H9 (cell line): Measurements from ENCODE around the gene FAM221B. TPM values are rescaled to one million over a fixed set of nuclear protein-coding genes. Genes with fewer than 3 reads are reported as not detected.
A peak's percentile ranks its signal among the peaks of the same experiment; 100 is the strongest.

Experiments used
- DNase-seq: peaks from one replicate; pipeline ENCODE4 v3.0.0-alpha.2; 2017
- H2AFZ ChIP-seq: one replicate; pipeline ENCODE4 v1.6.1; 2013; ENCODE audit warnings: mild to moderate bottlenecking, low read length, control low read depth, moderate library complexity
- H2AK5ac ChIP-seq: 2 replicates; pipeline ENCODE4 v1.6.1; 2013; ENCODE audit warnings: low read length, control low read depth, mixed read lengths; ENCODE audit not compliant: insufficient read length
- H2BK120ac ChIP-seq: one replicate; pipeline ENCODE4 v1.6.1; 2013; ENCODE audit warnings: low read depth, mild to moderate bottlenecking, low read length, control low read depth, inconsistent platforms; ENCODE audit not compliant: poor library complexity, severe bottlenecking
- H2BK12ac ChIP-seq: 2 replicates; pipeline ENCODE4 v1.6.1; 2013; ENCODE audit warnings: low read length, control low read depth, mixed read lengths, low read depth; ENCODE audit not compliant: insufficient read length
- H2BK15ac ChIP-seq: 2 replicates; pipeline ENCODE4 v1.6.1; 2013; ENCODE audit warnings: low read depth, low read length, control low read depth
- H2BK20ac ChIP-seq: one replicate; pipeline ENCODE4 v1.6.1; 2013; ENCODE audit warnings: low read depth, mild to moderate bottlenecking, low read length, control low read depth, inconsistent platforms; ENCODE audit not compliant: poor library complexity, severe bottlenecking
- H2BK5ac ChIP-seq: 2 replicates; pipeline ENCODE4 v1.6.1; 2013; ENCODE audit warnings: low read length, control low read depth, mixed read lengths; ENCODE audit not compliant: insufficient read length
- H3K14ac ChIP-seq: 2 replicates; pipeline ENCODE4 v1.6.1; 2013; ENCODE audit warnings: low read length, control low read depth; ENCODE audit not compliant: insufficient read depth
- H3K18ac ChIP-seq: 2 replicates; pipeline ENCODE4 v1.6.1; 2013; ENCODE audit warnings: low read depth, mild to moderate bottlenecking, mixed read lengths, low read length, control low read depth; ENCODE audit not compliant: insufficient read length
- H3K23ac ChIP-seq: 2 replicates; pipeline ENCODE4 v1.6.1; 2013; ENCODE audit warnings: low read length, control low read depth, mixed read lengths, low read depth; ENCODE audit not compliant: insufficient read length
- H3K23me2 ChIP-seq: 2 replicates; pipeline ENCODE4 v1.6.1; 2013; ENCODE audit warnings: low read depth, mild to moderate bottlenecking, mixed read lengths, low read length, control low read depth; ENCODE audit not compliant: insufficient read length, poor library complexity, severe bottlenecking
- H3K27ac ChIP-seq: 2 replicates; pipeline ENCODE4 v1.5.1; 2013; ENCODE audit warnings: low read length, control low read depth, mixed read lengths, low read depth; ENCODE audit not compliant: insufficient read length
- H3K27me3 ChIP-seq: 2 replicates; pipeline ENCODE4 v1.6.1; 2013; ENCODE audit warnings: low read length, control low read depth, inconsistent platforms; ENCODE audit not compliant: insufficient read depth
- H3K4ac ChIP-seq: 2 replicates; pipeline ENCODE4 v1.6.1; 2013; ENCODE audit warnings: low read depth, mild to moderate bottlenecking, control low read depth, inconsistent platforms, low read length, moderate library complexity
- H3K4me1 ChIP-seq: 2 replicates; pipeline ENCODE4 v1.6.1; 2013; ENCODE audit warnings: low read length, control low read depth, inconsistent platforms; ENCODE audit not compliant: insufficient read depth
- H3K4me2 ChIP-seq: 2 replicates; pipeline ENCODE4 v1.6.1; 2013; ENCODE audit warnings: low read length, control low read depth, mixed read lengths; ENCODE audit not compliant: insufficient read length, insufficient read depth
- H3K56ac ChIP-seq: 2 replicates; pipeline ENCODE4 v1.6.1; 2013; ENCODE audit warnings: low read depth, mild to moderate bottlenecking, mixed read lengths, low read length, control low read depth; ENCODE audit not compliant: insufficient read length
- H3K79me1 ChIP-seq: 2 replicates; pipeline ENCODE4 v1.6.1; 2013; ENCODE audit warnings: low read depth, mild to moderate bottlenecking, moderate library complexity, low read length, control low read depth, inconsistent platforms; ENCODE audit not compliant: insufficient read depth, poor library complexity, severe bottlenecking
- H3K79me2 ChIP-seq: 2 replicates; pipeline ENCODE4 v1.6.1; 2013; ENCODE audit warnings: low read length, control low read depth, inconsistent platforms; ENCODE audit not compliant: insufficient read depth
- H3K9ac ChIP-seq: 2 replicates; pipeline ENCODE4 v1.6.1; 2013; ENCODE audit warnings: low read length, control low read depth, mixed read lengths; ENCODE audit not compliant: insufficient read length; ENCODE audit errors: extremely low read depth
- H3K9me3 ChIP-seq: one replicate; pipeline ENCODE4 v1.6.1; 2013; ENCODE audit warnings: low read depth, low read length, inconsistent platforms; ENCODE audit not compliant: control insufficient read depth
- H3T11ph ChIP-seq: one replicate; pipeline ENCODE4 v1.6.1; 2013; ENCODE audit warnings: mild to moderate bottlenecking, low read length, control low read depth, inconsistent platforms
- H4K20me1 ChIP-seq: one replicate; pipeline ENCODE4 v1.6.1; 2013; ENCODE audit not compliant: control insufficient read depth, insufficient read length, insufficient read depth
- H4K5ac ChIP-seq: 2 replicates; pipeline ENCODE4 v1.6.1; 2013; ENCODE audit warnings: low read depth, mild to moderate bottlenecking, mixed read lengths, low read length, control low read depth; ENCODE audit not compliant: insufficient read length
- H4K8ac ChIP-seq: replicated peaks from 2 replicates; pipeline ENCODE4 v1.6.1; 2013; ENCODE audit warnings: low read length, control low read depth, mixed read lengths, low read depth; ENCODE audit not compliant: insufficient read length
- H4K91ac ChIP-seq: 2 replicates; pipeline ENCODE4 v1.6.1; 2013; ENCODE audit warnings: low read depth, mild to moderate bottlenecking, moderate library complexity, mixed read lengths, low read length, control low read depth; ENCODE audit not compliant: insufficient read length
- H3K27ac Mint-ChIP-seq, 3 experiments: 2 replicates in 2 of 3; 3 replicates in 1 of 3; pipeline ENCODE4 v1.8.0; 2020 to 2021; ENCODE audit warnings: mixed read lengths in 3 of 3, mild to moderate bottlenecking in 1 of 3, moderate library complexity in 1 of 3
- H3K27me3 Mint-ChIP-seq: 2 replicates; pipeline ENCODE4 v1.8.0; 2021; ENCODE audit warnings: low read depth, mild to moderate bottlenecking, moderate library complexity, mixed read lengths
- H3K36me3 Mint-ChIP-seq, 3 experiments: 2 replicates in 2 of 3; 3 replicates in 1 of 3; pipeline ENCODE4 v1.8.0; 2020 to 2021; ENCODE audit warnings: low read depth in 3 of 3, mixed read lengths in 3 of 3; ENCODE audit not compliant: insufficient read depth in 1 of 3
- H3K4me1 Mint-ChIP-seq, 2 experiments: 2 replicates each; pipeline ENCODE4 v1.8.0; 2020; ENCODE audit warnings: mixed read lengths in 2 of 2
- H3K4me3 Mint-ChIP-seq, 2 experiments: 2 replicates in 1 of 2; 3 replicates in 1 of 2; pipeline ENCODE4 v1.8.0; 2020 to 2021; ENCODE audit warnings: mild to moderate bottlenecking in 2 of 2, mixed read lengths in 2 of 2, moderate library complexity in 1 of 2
- H3K9me3 Mint-ChIP-seq, 2 experiments: 2 replicates in 1 of 2; 3 replicates in 1 of 2; pipeline ENCODE4 v1.8.0; 2020; ENCODE audit warnings: mild to moderate bottlenecking in 2 of 2, mixed read lengths in 2 of 2, moderate library complexity in 1 of 2
- WGBS: extraction: QIAGEN DNeasy Blood & Tissue Kit; methylation state at CpG from one replicate; pipeline ENCODE4 v1.1.7; 2013; ENCODE audit warnings: missing lambda C conversion rate, low lambda C conversion rate, mixed read lengths; ENCODE audit not compliant: insufficient read length; ENCODE audit errors: extremely low coverage; 5-methylcytosine and 5-hydroxymethylcytosine counted together
- total RNA-seq: library from RNA; stranded (reverse); gene quantifications from 2 replicates; pipeline ENCODE4 v1.2.1, GENCODE V29; 2021
- TF ChIP-seq, protein P1 (sequence below): fragments of 200-600 bp; sonication (generic); conservative IDR thresholded peaks from 3 replicates; pipeline ENCODE4 v1.8.0; 2021; ENCODE audit warnings: antibody characterized with exemption, mild to moderate bottlenecking

Gene FAM221B
- total RNA-seq, 1 experiment from 2014 or later = not detected

DNA sequence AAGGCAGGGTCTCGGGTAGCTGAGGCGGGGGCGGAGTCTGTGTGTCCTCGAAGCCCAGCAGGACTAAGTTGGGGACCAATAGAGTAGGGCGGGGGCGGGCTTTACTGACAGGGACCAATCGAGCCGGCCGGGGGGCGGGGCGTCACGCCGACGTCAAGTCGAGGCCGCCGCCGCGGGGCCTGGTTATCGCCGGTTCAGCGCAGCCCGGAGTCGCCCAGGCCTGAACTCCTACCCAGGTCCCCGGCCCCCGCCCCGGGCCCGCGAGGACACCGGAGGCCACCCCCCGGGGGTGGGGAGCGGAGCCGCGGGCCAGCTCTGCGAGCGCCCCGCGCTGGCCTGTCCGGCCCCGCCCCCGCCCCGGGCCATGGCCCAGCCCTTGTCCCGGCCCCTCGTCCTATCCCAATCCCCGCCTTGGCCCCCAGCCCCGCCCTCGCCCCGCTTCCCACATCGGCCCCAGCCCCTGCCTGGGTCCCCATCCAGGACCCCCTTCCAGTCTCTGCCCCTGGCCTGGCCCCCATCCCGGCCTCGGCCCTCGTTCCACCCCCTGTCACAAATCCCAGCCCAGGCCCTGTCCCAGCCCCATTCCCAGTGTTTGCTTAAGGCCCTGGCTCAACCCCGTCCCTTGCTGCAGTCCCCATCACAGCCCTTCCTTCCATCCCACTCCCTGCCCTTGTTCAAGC, 692 bp upstream of the FAM221B start, which contains the start of gene TMEM8B:
Gene TMEM8B (plus strand): TSS at position 145 of the 680 bp plus-strand sequence. CDS start 220 bp downstream, at position 365.
- Histone ChIP-seq H4K20me1 (no peaks in the 10 kb centered on the region), H3K14ac (peak within 1 kb of the TSS; percentile 67; the same call in 1 of the 2 replicates), H3K56ac (no peak within 1 kb of the TSS), H2BK15ac (no peak within 1 kb of the TSS), H4K5ac (no peak within 1 kb of the TSS), H3K27me3 (no peaks in the 10 kb centered on the region), H2BK12ac (no peak within 1 kb of the TSS), H3K4ac (no peak within 1 kb of the TSS), H3K9me3 (no peaks in the 10 kb centered on the region), H3K23me2 (peaks cover 12% of the 10 kb centered on the region), H4K91ac (no peak within 1 kb of the TSS), H2AFZ (peak within 1 kb of the TSS; percentile 97), H3K27ac (no peak within 1 kb of the TSS), H2BK20ac (no peak within 1 kb of the TSS), H3K4me1 (peaks cover 3% of the 10 kb centered on the region; the same call in 1 of the 2 replicates), H3K23ac (no peak within 1 kb of the TSS), H3T11ph (no peak within 1 kb of the TSS), H3K79me2 (no peaks in the 10 kb centered on the region), H2BK5ac (no peak within 1 kb of the TSS), H3K9ac (peak within 1 kb of the TSS; percentile 66), H2BK120ac (no peak within 1 kb of the TSS), H3K18ac (peak within 1 kb of the TSS; percentile 77), H3K4me2 (peak within 1 kb of the TSS; percentile 77), H2AK5ac (no peak within 1 kb of the TSS), H4K8ac (no peak within 1 kb of the TSS), H3K79me1 (no peaks in the 10 kb centered on the region)
- peak; percentile 97 for DNase-seq
- H3K9me3 Mint-ChIP-seq = no peaks in the 10 kb centered on the region; a peak in 1 of 5 replicates
- peaks cover 2% of the 10 kb centered on the region for H3K27me3 Mint-ChIP-seq
- peaks cover 27 to 32% of the 10 kb centered on the region in 2 experiments for H3K4me1 Mint-ChIP-seq
- TF ChIP-seq, protein P1, sequence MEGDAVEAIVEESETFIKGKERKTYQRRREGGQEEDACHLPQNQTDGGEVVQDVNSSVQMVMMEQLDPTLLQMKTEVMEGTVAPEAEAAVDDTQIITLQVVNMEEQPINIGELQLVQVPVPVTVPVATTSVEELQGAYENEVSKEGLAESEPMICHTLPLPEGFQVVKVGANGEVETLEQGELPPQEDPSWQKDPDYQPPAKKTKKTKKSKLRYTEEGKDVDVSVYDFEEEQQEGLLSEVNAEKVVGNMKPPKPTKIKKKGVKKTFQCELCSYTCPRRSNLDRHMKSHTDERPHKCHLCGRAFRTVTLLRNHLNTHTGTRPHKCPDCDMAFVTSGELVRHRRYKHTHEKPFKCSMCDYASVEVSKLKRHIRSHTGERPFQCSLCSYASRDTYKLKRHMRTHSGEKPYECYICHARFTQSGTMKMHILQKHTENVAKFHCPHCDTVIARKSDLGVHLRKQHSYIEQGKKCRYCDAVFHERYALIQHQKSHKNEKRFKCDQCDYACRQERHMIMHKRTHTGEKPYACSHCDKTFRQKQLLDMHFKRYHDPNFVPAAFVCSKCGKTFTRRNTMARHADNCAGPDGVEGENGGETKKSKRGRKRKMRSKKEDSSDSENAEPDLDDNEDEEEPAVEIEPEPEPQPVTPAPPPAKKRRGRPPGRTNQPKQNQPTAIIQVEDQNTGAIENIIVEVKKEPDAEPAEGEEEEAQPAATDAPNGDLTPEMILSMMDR = no peak
- no CpG with 5 or more reads among the region's 53 CpGs for WGBS
- peak within 1 kb of the TSS; percentile 65 to 95 (median 94); a peak in 6 of 7 replicates for H3K27ac Mint-ChIP-seq
- H3K4me3 Mint-ChIP-seq = peak within 1 kb of the TSS; percentile 77 to 87
- H3K36me3 Mint-ChIP-seq = no peaks in the 10 kb centered on the region
